ENCODE measurements around the gene RNF135. TPM values are rescaled to one million over a fixed set of nuclear protein-coding genes. Genes with fewer than 3 reads are reported as not detected.

Gene RNF135
- total and polyA plus RNA-seq, 10 of the 15 experiments (the other 5 are each of a cell fraction or from before 2014, with no cell fraction given) = 12.7 to 28.0 (median 18.7) TPM

- BruUV-seq (replicated peaks) = no TSS peak
- H4K20me1 ChIP-seq (ENCODE audit: control insufficient read depth, insufficient read depth) = no peaks in the 10 kb centered on the region
- no peak for FAIRE-seq
- RAD21 ChIA-PET (ENCODE audit: unreplicated experiment) = no interaction called here
- no peaks in the 10 kb centered on the region for H3K27me3 ChIP-seq (replicated peaks in 1 of 2; ENCODE audit: control insufficient read depth in 2 of 2, insufficient read depth in 2 of 2, low read length in 1 of 2)
- in situ Hi-C loops (cut with MboI) = no loop called here
- H3K36me3 ChIP-seq (ENCODE audit: control insufficient read depth in 2 of 2, insufficient read depth in 2 of 2, low read length in 1 of 2) = no peaks in the 10 kb centered on the region
- 0 out of 2 replicates have a peak overlapping the region, but pooled peaks have one; percentile 29 for H3K9ac ChIP-seq (ENCODE audit: control insufficient read depth, insufficient read depth, low read length)
- SMC1A ChIA-PET (ENCODE audit: uncharacterized antibody, unreplicated experiment) = interaction anchor here (0.5 to 1.3 kb wide), 2 partner anchors 14 to 1151 kb away, joined by 3 to 6 read pairs; partner anchors contain the start of gene RNF135
- H3K4me1 ChIP-seq (ENCODE audit: control insufficient read depth, insufficient read depth, low read length) = peaks cover 39% of the 10 kb centered on the region
- POLR2A ChIA-PET = no interaction called here
- H3K4me3 ChIP-seq = no peak overlapping the region
- intact Hi-C loops (cut with micrococcal nuclease; ENCODE audit: unreplicated experiment) = no loop called here
- H3K9me3 ChIP-seq (replicated peaks; ENCODE audit: control insufficient read depth, insufficient read depth, low read length) = no peaks in the 10 kb centered on the region
- peak overlapping the region; percentile 81 for H3K4me2 ChIP-seq (ENCODE audit: control insufficient read depth, insufficient read depth)
- 26% methylated on average over 7 of the region's 7 CpGs for WGBS (ENCODE audit: insufficient coverage, insufficient replicate concordance, low lambda C conversion rate, missing lambda C conversion rate)
- peak overlapping the region; percentile 50; the same call in 1 of the 2 replicates for H3K27ac ChIP-seq (ENCODE audit: control insufficient read depth, insufficient read depth)
- H3K79me2 ChIP-seq (ENCODE audit: control insufficient read depth, insufficient read depth, low read length) = no peaks in the 10 kb centered on the region
- H2AFZ ChIP-seq (ENCODE audit: control insufficient read depth, low read depth, low read length) = peak overlapping the region; percentile 87
- peak; percentile 75 for ATAC-seq
- no peak for DNase-seq (ENCODE audit: low read depth, low spot score)
- CTCF ChIA-PET = no interaction called here
- TF ChIP-seq SRF (IDR thresholded peaks at IDR 0.05; ENCODE audit: low read depth in 2 of 2, low read length in 2 of 2) (no peak), ZBED1 (IDR thresholded peaks at IDR 0.05; ENCODE audit: borderline replicate concordance) (no peak), PAX5 (IDR thresholded peaks at IDR 0.05; ENCODE audit: borderline replicate concordance, low read depth, low read length) (0 out of 2 replicates have a peak, but pooled peaks have one; percentile 29), CREB1 (IDR thresholded peaks at IDR 0.05; ENCODE audit: low read depth) (peak; percentile 35; the same call in 1 of the 2 replicates), PML (IDR thresholded peaks at IDR 0.05; ENCODE audit: low read length) (no peak), SPI1 (IDR thresholded peaks at IDR 0.05; ENCODE audit: borderline replicate concordance, insufficient read depth, low read depth, low read length) (peak; percentile 98), DPF2 (IDR thresholded peaks at IDR 0.05) (no peak), TCF3 (IDR thresholded peaks at IDR 0.05; ENCODE audit: borderline replicate concordance, insufficient read depth, low read depth, low read length) (no peak), YY1 (IDR thresholded peaks at IDR 0.05; ENCODE audit: low read depth, low read length) (peak; percentile 85)
- TF ChIP-seq, protein P1, sequence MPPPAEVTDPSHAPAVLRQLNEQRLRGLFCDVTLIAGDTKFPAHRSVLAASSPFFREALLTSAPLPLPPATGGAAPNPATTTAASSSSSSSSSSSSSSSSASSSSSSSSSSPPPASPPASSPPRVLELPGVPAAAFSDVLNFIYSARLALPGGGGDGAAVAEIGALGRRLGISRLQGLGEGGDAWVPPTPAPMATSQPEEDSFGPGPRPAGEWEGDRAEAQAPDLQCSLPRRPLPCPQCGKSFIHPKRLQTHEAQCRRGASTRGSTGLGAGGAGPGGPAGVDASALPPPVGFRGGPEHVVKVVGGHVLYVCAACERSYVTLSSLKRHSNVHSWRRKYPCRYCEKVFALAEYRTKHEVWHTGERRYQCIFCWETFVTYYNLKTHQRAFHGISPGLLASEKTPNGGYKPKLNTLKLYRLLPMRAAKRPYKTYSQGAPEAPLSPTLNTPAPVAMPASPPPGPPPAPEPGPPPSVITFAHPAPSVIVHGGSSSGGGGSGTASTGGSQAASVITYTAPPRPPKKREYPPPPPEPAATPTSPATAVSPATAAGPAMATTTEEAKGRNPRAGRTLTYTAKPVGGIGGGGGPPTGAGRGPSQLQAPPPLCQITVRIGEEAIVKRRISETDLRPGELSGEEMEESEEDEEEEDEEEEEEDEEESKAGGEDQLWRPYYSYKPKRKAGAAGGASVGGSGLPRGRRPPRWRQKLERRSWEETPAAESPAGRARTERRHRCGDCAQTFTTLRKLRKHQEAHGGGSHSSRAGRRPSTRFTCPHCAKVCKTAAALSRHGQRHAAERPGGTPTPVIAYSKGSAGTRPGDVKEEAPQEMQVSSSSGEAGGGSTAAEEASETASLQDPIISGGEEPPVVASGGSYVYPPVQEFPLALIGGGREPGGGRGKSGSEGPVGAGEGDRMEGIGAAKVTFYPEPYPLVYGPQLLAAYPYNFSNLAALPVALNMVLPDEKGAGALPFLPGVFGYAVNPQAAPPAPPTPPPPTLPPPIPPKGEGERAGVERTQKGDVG (CRISPR knock-in tag; IDR thresholded peaks at IDR 0.05) = no peak
Observed at GRCh38 chr17:30958187-30958586, 12.7 kb upstream of the RNF135 start.

All from GM12878 (cell line).